Esophagus (tissue), 2 donors: Measurements from ENCODE around the gene TPP2. TPM values are rescaled to one million over a fixed set of nuclear protein-coding genes. Genes with fewer than 3 reads are reported as not detected.

Experiments
- H3K27ac ChIP-seq, 2 donors: one replicate each; pipeline ENCODE4 v1.5.1; 2013; ENCODE audit warnings: low read depth in 2 of 2, mild to moderate bottlenecking in 2 of 2, inconsistent platforms in 1 of 2, low read length in 1 of 2, moderate library complexity in 1 of 2
- H3K27me3 ChIP-seq, 2 donors: one replicate each; pipeline ENCODE4 v1.6.1; 2013; ENCODE audit warnings: low read length in 2 of 2, control low read depth in 1 of 2, mild to moderate bottlenecking in 1 of 2; ENCODE audit not compliant: insufficient read depth in 2 of 2, control insufficient read depth in 1 of 2
- H3K36me3 ChIP-seq, 2 donors: one replicate each; pipeline ENCODE4 v1.6.1; 2013; ENCODE audit warnings: low read length in 1 of 2; ENCODE audit not compliant: control insufficient read depth in 2 of 2, insufficient read depth in 2 of 2
- H3K4me1 ChIP-seq, 2 donors: one replicate each; pipeline ENCODE4 v1.6.1; 2013; ENCODE audit warnings: low read length in 1 of 2; ENCODE audit not compliant: control insufficient read depth in 2 of 2, insufficient read depth in 2 of 2
- H3K4me3 ChIP-seq, 2 donors: one replicate each; pipeline ENCODE4 v1.5.1; 2013; ENCODE audit warnings: low read length in 2 of 2, mild to moderate bottlenecking in 2 of 2, low read depth in 1 of 2, moderate library complexity in 1 of 2
- H3K9me3 ChIP-seq, 2 donors: one replicate each; pipeline ENCODE4 v1.6.1; 2013; ENCODE audit warnings: mild to moderate bottlenecking in 2 of 2, low read depth in 1 of 2, low read length in 1 of 2, moderate library complexity in 1 of 2; ENCODE audit not compliant: control insufficient read depth in 2 of 2, insufficient read depth in 1 of 2
- WGBS, 2 donors: extraction: QIAGEN DNeasy Blood & Tissue Kit; methylation state at CpG; one replicate each; pipeline ENCODE4 v1.1.7; 2013; 5-methylcytosine and 5-hydroxymethylcytosine counted together
- polyA plus RNA-seq, 2 donors: library from polyadenylated mRNA; stranded (reverse); fragments of 200-250 nt; gene quantifications; one replicate each; pipeline ENCODE4 v1.2.3, GENCODE V29; 2013
- donor health status: healthy with polysubstance abuse.
- donor health status: Bipolar disorder and iron deficiency.

Gene TPP2
- polyA plus RNA-seq, 2 donors, result 15.2 to 17.1 TPM

- no peak overlapping the region for H3K4me3 ChIP-seq
- no peak overlapping the region for H3K27ac ChIP-seq
- no peaks in the 10 kb centered on the region for H3K36me3 ChIP-seq
- H3K27me3 ChIP-seq, result no peaks in the 10 kb centered on the region
- 49 to 76% methylated on average over 1 of the region's 1 CpG for WGBS, 2 donors
- no peaks in the 10 kb centered on the region for H3K9me3 ChIP-seq
- H3K4me1 ChIP-seq, result no peaks in the 10 kb centered on the region
Observed at GRCh38 chr13:102566513-102566912, 30.3 kb upstream of the TPP2 start.

DNA sequence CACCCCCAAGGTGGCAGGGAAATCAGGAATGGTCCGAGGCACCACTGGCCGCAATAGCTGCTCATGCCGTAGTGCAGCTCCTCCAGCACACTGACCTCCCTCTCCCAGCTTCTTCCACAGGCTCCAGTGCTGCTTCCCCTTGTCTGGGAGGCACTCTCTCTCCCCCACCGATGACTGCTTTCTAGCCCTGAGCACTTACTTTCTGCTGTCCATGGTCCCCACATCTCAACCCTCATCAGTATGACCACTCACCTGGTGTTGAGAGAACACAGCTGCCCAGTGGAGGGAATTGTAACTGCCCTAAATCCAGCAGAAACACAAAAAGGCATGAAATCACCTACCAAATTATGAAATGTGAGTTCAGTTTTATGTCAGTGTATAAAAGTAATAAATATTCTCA is 28.9 kb upstream of the TPP2 start:
- H3K36me3 ChIP-seq, result no peaks in the 10 kb centered on the region
- no peaks in the 10 kb centered on the region for H3K9me3 ChIP-seq
- H3K4me1 ChIP-seq, result no peaks in the 10 kb centered on the region
- 72 to 79% methylated on average over 4 of the region's 4 CpGs for WGBS, 2 donors
- no peak overlapping the region for H3K27ac ChIP-seq
- no peaks in the 10 kb centered on the region for H3K27me3 ChIP-seq
- no peak overlapping the region for H3K4me3 ChIP-seq

DNA sequence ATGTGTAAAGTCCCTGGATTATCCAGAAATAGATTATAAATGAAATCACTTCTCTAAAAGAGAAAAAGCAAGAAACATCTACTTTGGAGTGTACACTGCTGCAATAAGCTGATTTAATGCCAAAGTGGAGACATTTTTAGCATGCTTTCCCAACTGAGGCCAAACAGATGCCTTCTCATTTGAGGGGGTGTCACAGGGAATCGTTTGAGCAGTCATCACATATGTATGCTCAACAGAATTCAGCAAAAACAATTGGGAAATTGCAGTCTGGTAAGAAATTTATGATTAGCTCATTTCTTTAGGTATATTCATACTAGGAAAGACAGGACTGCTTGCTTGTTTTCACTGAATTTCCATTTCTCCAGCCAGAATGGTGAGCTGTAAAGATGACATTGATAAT is 27.3 kb upstream of the TPP2 start:
- no peaks in the 10 kb centered on the region for H3K4me1 ChIP-seq
- no peak overlapping the region for H3K4me3 ChIP-seq
- no peak overlapping the region for H3K27ac ChIP-seq
- H3K9me3 ChIP-seq, result no peaks in the 10 kb centered on the region
- no peaks in the 10 kb centered on the region for H3K27me3 ChIP-seq
- 37 to 48% methylated on average over 1 of the region's 1 CpG for WGBS, 2 donors
- no peaks in the 10 kb centered on the region for H3K36me3 ChIP-seq

- Histone ChIP-seq H3K27me3 (no peaks in the 10 kb centered on the region), H3K36me3 (no peaks in the 10 kb centered on the region), H3K27ac (no peak overlapping the region), H3K4me3 (no peak overlapping the region), H3K9me3 (no peaks in the 10 kb centered on the region), H3K4me1 (no peaks in the 10 kb centered on the region)
- 63 to 67% methylated on average over 4 of the region's 4 CpGs for WGBS, 2 donors
Observed at GRCh38 chr13:102571075-102571474, 25.7 kb upstream of the TPP2 start.

GRCh38 chr13:102572323-102572722 is 24.5 kb upstream of the TPP2 start:
- 58 to 61% methylated on average over 6 of the region's 6 CpGs for WGBS, 2 donors
- no peak overlapping the region for H3K27ac ChIP-seq

GRCh38 chr13:102580552-102581169 is 16.1 kb upstream of the TPP2 start:
- H3K27me3 ChIP-seq, result no peaks in the 10 kb centered on the region
- no peak overlapping the region for H3K4me3 ChIP-seq
- no peak overlapping the region for H3K27ac ChIP-seq
- WGBS, 2 donors, result 1 to 3% methylated on average over 5 of the region's 5 CpGs
- H3K36me3 ChIP-seq, result no peaks in the 10 kb centered on the region
- H3K4me1 ChIP-seq, result no peaks in the 10 kb centered on the region
- no peaks in the 10 kb centered on the region for H3K9me3 ChIP-seq

More at GRCh38 chr13:102572323-102572722, 24.5 kb upstream of the TPP2 start:
- no peaks in the 10 kb centered on the region for H3K36me3 ChIP-seq
- H3K9me3 ChIP-seq, result no peaks in the 10 kb centered on the region
- no peak overlapping the region for H3K4me3 ChIP-seq
- H3K27me3 ChIP-seq, result no peaks in the 10 kb centered on the region
- no peaks in the 10 kb centered on the region for H3K4me1 ChIP-seq

- no peaks in the 10 kb centered on the region for H3K9me3 ChIP-seq
- no peak overlapping the region for H3K27ac ChIP-seq
- no peaks in the 10 kb centered on the region for H3K27me3 ChIP-seq
- H3K4me1 ChIP-seq, result no peaks in the 10 kb centered on the region
- no peak overlapping the region for H3K4me3 ChIP-seq
- H3K36me3 ChIP-seq, result no peaks in the 10 kb centered on the region
Observed at GRCh38 chr13:102582256-102582655, 14.5 kb upstream of the TPP2 start.

DNA sequence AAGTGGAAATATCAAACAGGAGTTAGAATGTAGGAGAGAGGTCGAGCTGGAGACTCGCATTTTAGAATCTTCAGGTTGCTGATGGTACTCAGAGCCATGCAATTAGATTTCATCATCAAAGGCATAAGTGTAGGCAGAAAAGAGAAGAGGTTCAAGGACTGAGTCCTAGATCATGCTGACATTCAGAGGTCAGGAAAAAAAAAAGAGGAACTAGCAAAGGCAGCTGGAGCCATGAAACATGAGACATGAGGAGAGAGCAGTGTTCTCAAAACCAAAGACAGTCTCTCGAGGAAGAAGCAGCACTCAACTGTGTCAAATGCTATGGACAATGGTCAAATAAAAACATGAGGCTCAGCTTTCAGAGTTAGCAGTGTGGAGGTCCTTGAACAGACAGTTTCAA is 12.4 kb upstream of the TPP2 start:
- 52 to 62% methylated on average over 3 of the region's 3 CpGs for WGBS, 2 donors
- Histone ChIP-seq H3K27ac (no peak overlapping the region), H3K4me3 (no peak overlapping the region), H3K4me1 (no peaks in the 10 kb centered on the region), H3K27me3 (no peaks in the 10 kb centered on the region), H3K9me3 (no peaks in the 10 kb centered on the region), H3K36me3 (no peaks in the 10 kb centered on the region)

- no peaks in the 10 kb centered on the region for H3K4me1 ChIP-seq
- WGBS, 2 donors, result 58 to 76% methylated on average over 3 of the region's 3 CpGs
- H3K27ac ChIP-seq, result no peak overlapping the region
Observed at GRCh38 chr13:102586615-102587014, 10.2 kb upstream of the TPP2 start.

GRCh38 chr13:102587916-102588315 is 8.9 kb upstream of the TPP2 start:
- Histone ChIP-seq H3K36me3 (no peaks in the 10 kb centered on the region), H3K27me3 (no peaks in the 10 kb centered on the region), H3K27ac (no peak overlapping the region), H3K4me3 (no peak overlapping the region), H3K9me3 (no peaks in the 10 kb centered on the region), H3K4me1 (no peaks in the 10 kb centered on the region)
- WGBS, 2 donors, result 65% methylated on average over 2 of the region's 2 CpGs

More at GRCh38 chr13:102586615-102587014, 10.2 kb upstream of the TPP2 start:
- Histone ChIP-seq H3K36me3 (no peaks in the 10 kb centered on the region), H3K9me3 (no peaks in the 10 kb centered on the region), H3K27me3 (no peaks in the 10 kb centered on the region), H3K4me3 (no peak overlapping the region)
